ENCODE data around the gene TTC19.

GRCh38 chr17:15957608-15958307, 41.9 kb upstream of the TTC19 start:
- no peak for TF ChIP-seq CTCF (IDR thresholded peaks at IDR 0.05)
- no peak for TF ChIP-seq POLR2A (IDR thresholded peaks at IDR 0.05)

Data from adrenal gland (tissue), 5 donors.